Breast epithelium (tissue), 3 donors: ENCODE results near the gene ATG9B.

ENCODE experiments used
- CTCF ChIP-seq, 3 donors: fragments of 450-650 bp; IDR thresholded peaks; one replicate each; pipeline ENCODE4 v1.5.1; 2016 to 2017; ENCODE audit warnings: antibody characterized with exemption in 3 of 3, mild to moderate bottlenecking in 3 of 3, moderate library complexity in 3 of 3
- POLR2A ChIP-seq: fragments of 450-650 bp; IDR thresholded peaks from one replicate; pipeline ENCODE4 v1.6.1; 2016; ENCODE audit warnings: antibody characterized with exemption, mild to moderate bottlenecking, moderate library complexity
- POLR2AphosphoS5 ChIP-seq, 3 donors: sonication (generic); formaldehyde crosslinking; IDR thresholded peaks; one replicate each; pipeline ENCODE4 v1.6.1; 2017; ENCODE audit warnings: antibody characterized with exemption in 3 of 3

- TF ChIP-seq CTCF (IDR thresholded peaks at IDR 0.05), result no peak
- TF ChIP-seq POLR2A, result no peak
- TF ChIP-seq POLR2AphosphoS5 (IDR thresholded peaks at IDR 0.05), result no peak
Observed at GRCh38 chr7:151060416-151061212, 36.3 kb upstream of the ATG9B start.
